T-cell (primary cell): Measurements from ENCODE around the gene EXTL2. TPM values are rescaled to one million over a fixed set of nuclear protein-coding genes. Genes with fewer than 3 reads are reported as not detected.
"Not testable (repeated sequence)": the region's sequence is repeated elsewhere in the genome, so short reads cannot be mapped to it uniquely, and the experiment has no call there.

Experiments used
- ATAC-seq, 4 experiments: fragments of 200-7000 bp in 3 of 4; fragments of 150-1000 bp in 1 of 4; cut with Tn5 transposase; replicated peaks in 1 of 4; 1 replicate in 3 of 4; 2 replicates in 1 of 4; pipeline ENCODE4 v1.10.0; 2021; ENCODE audit warnings: moderate library complexity in 3 of 4, mild to moderate bottlenecking in 2 of 4, moderate number of reproducible peaks in 1 of 4
- CTCF ChIA-PET, 2 donors: fragments of 300-600 bp; sonication (Branson Sonifier 250); formaldehyde crosslinking; loops; one replicate each; lab custom pipeline; 2022; ENCODE audit warnings: antibody characterized with exemption in 2 of 2; lab: Charles Lee
- POLR2A ChIA-PET, 2 donors: fragments of 300-600 bp; sonication (Branson Sonifier 250); formaldehyde crosslinking; loops; one replicate each; lab custom pipeline; 2022; ENCODE audit warnings: antibody characterized with exemption in 2 of 2; lab: Charles Lee
- DNase-seq, 35 experiments: peaks; one replicate each; pipeline versions ENCODE4 v3.0.0 to v3.0.0-alpha.2; 2013 to 2023
- H3K27ac ChIP-seq: one replicate; pipeline ENCODE4 v1.5.1; 2013; ENCODE audit warnings: low read length
- H3K27me3 ChIP-seq, 2 experiments: replicated peaks in 1 of 2; 1 replicate in 1 of 2; 2 replicates in 1 of 2; pipeline versions ENCODE4 v1.6.1 to v1.7.0; 2013; ENCODE audit warnings: low read length in 1 of 2, mixed read lengths in 1 of 2; ENCODE audit not compliant: control insufficient read depth in 2 of 2, insufficient read depth in 2 of 2; ENCODE audit errors: extremely low read depth in 1 of 2
- H3K36me3 ChIP-seq, 2 donors: 1 replicate in 1 of 2; 2 replicates in 1 of 2; pipeline versions ENCODE4 v1.6.1 to v1.7.0; 2013; ENCODE audit warnings: low read length in 1 of 2; ENCODE audit not compliant: control insufficient read depth in 2 of 2, insufficient read depth in 1 of 2; ENCODE audit errors: extremely low read depth in 1 of 2
- H3K4me1 ChIP-seq, 2 experiments: 1 replicate in 1 of 2; 2 replicates in 1 of 2; pipeline versions ENCODE4 v1.6.1 to v1.7.0; 2013; ENCODE audit warnings: low read length in 2 of 2, mixed read lengths in 1 of 2; ENCODE audit not compliant: insufficient read depth in 2 of 2, control insufficient read depth in 1 of 2; ENCODE audit errors: extremely low read depth in 1 of 2
- H3K4me3 ChIP-seq, 2 donors: 1 replicate in 1 of 2; 2 replicates in 1 of 2; pipeline versions ENCODE4 v1.5.1 to v1.7.0; 2013; ENCODE audit warnings: mild to moderate bottlenecking in 2 of 2, low read length in 1 of 2, moderate library complexity in 1 of 2; ENCODE audit not compliant: control insufficient read depth in 1 of 2; ENCODE audit errors: extremely low read depth in 1 of 2
- H3K9me3 ChIP-seq: 2 replicates; pipeline ENCODE4 v1.7.0; 2013
- H3K27ac Mint-ChIP-seq, 2 donors: one replicate each; pipeline ENCODE4 v1.8.0; 2020 to 2021; ENCODE audit warnings: mild to moderate bottlenecking in 2 of 2, mixed read lengths in 2 of 2
- H3K27me3 Mint-ChIP-seq, 2 donors: one replicate each; pipeline ENCODE4 v1.8.0; 2021 to 2022; ENCODE audit warnings: mixed read lengths in 2 of 2
- H3K36me3 Mint-ChIP-seq: one replicate; pipeline ENCODE4 v1.8.0; 2021; ENCODE audit warnings: mixed read lengths
- H3K4me1 Mint-ChIP-seq, 3 donors: one replicate each; pipeline ENCODE4 v1.8.0; 2020 to 2022; ENCODE audit warnings: mixed read lengths in 3 of 3, mild to moderate bottlenecking in 1 of 3
- H3K4me3 Mint-ChIP-seq, 3 donors: one replicate each; pipeline ENCODE4 v1.8.0; 2020 to 2022; ENCODE audit warnings: mild to moderate bottlenecking in 3 of 3, mixed read lengths in 3 of 3, moderate library complexity in 3 of 3
- H3K9me3 Mint-ChIP-seq, 3 donors: one replicate each; pipeline ENCODE4 v1.8.0; 2020 to 2022; ENCODE audit warnings: mixed read lengths in 3 of 3
- WGBS: methylation state at CpG from one replicate; pipeline ENCODE4 v1.1.5; 2013; ENCODE audit warnings: missing lambda C conversion rate; ENCODE audit not compliant: insufficient coverage; 5-methylcytosine and 5-hydroxymethylcytosine counted together
- total RNA-seq, 35 experiments: library from RNA in 6 of 35; stranded (reverse) in 6 of 35; fragments of 120-200 nt in 1 of 35; gene quantifications; one replicate each; pipeline versions ENCODE4 v1.2.1 to v1.2.4 and lab custom pipeline; 2013 to 2026

Gene EXTL2
- total RNA-seq, 5 donors from 2014 or later (not counting 1 experiment from before 2014, with no cell fraction given), result 2.4 to 4.1 (median 2.7) TPM

GRCh38 chr1:100835866-100836842 is 58.5 kb downstream of the EXTL2 start:
- H3K9me3 ChIP-seq, result no peaks in the 10 kb centered on the region
- ChIA-PET POLR2A (no interaction called here), CTCF (interaction anchor here (0.6 to 1.2 kb wide), 2 partner anchors 32 to 676 kb away, joined by 3 to 5 read pairs; no protein-coding TSS in a partner anchor)
- Mint-ChIP-seq H3K36me3 (no peaks in the 10 kb centered on the region), H3K4me1 (peaks cover 0 to 6% (median 0%) of the 10 kb centered on the region in 3 donors), H3K27me3 (peaks cover 0 to 1% of the 10 kb centered on the region in 2 donors), H3K9me3 (peaks cover 0 to 8% (median 0%) of the 10 kb centered on the region in 3 donors), H3K4me3 (no peak overlapping the region), H3K27ac (no peak overlapping the region)
- no peaks in the 10 kb centered on the region for H3K36me3 ChIP-seq
- no peak overlapping the region for H3K27ac ChIP-seq
- ATAC-seq (no peak), DNase-seq (no peak)
- H3K4me3 ChIP-seq, result no peak overlapping the region
- no peaks in the 10 kb centered on the region for H3K27me3 ChIP-seq
- H3K4me1 ChIP-seq, result no peaks in the 10 kb centered on the region
- WGBS, result no CpG with 5 or more reads among the region's 9 CpGs

- DNase-seq, result peak in 1 of 35 experiments; percentile 42
- Histone ChIP-seq H3K36me3 (no peaks in the 10 kb centered on the region), H3K4me3 (no peak overlapping the region), H3K27ac (no peak overlapping the region), H3K4me1 (no peaks in the 10 kb centered on the region), H3K9me3 (no peaks in the 10 kb centered on the region), H3K27me3 (no peaks in the 10 kb centered on the region)
- no peaks in the 10 kb centered on the region for H3K36me3 Mint-ChIP-seq
- no peaks in the 10 kb centered on the region for H3K9me3 Mint-ChIP-seq
- ChIA-PET CTCF (interaction anchor here in 1 of 2 donors (1.2 kb wide), 1 partner anchor 33 kb away, joined by 5 read pairs; no protein-coding TSS in a partner anchor), POLR2A (no interaction called here)
- H3K27me3 Mint-ChIP-seq, result no peaks in the 10 kb centered on the region
- H3K4me3 Mint-ChIP-seq, result no peak overlapping the region
- no peak for ATAC-seq
- peaks cover 0 to 6% (median 0%) of the 10 kb centered on the region in 3 donors for H3K4me1 Mint-ChIP-seq
- no CpG with 5 or more reads among the region's 6 CpGs for WGBS
- H3K27ac Mint-ChIP-seq, result no peak overlapping the region
Observed at GRCh38 chr1:100834777-100835660, 59.6 kb downstream of the EXTL2 start.

DNA sequence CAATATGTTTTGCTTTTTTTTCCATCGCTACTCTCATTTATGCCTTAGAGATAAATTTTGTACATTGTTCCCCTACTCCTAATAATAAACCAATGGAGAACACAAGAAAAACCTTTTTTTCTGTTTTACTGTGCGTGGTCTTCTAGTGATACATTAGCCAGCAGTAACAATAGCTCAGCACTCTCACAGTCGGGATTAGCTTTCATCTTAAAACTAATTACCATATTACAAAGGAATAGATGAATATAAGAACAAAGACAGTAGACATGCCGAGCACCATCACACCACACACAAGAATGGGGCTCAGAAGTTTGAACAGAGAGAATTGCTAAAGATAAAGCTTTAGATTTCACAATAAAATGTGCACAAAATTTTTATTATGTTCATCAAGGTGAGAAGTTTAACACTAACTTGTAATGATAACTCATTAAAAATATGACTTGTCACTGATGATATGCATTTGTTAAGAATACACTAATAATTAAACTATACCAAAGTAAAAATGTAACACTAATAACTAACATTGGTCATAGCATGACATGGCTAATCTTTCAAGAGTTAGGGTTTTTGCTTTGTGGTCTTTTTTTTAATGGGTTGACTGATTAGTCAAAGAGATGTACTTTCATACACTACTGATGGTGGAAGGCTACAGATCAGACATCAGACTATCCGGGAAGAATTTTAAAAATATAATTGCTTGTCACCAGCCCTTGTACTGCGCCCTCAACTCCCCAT is 61.8 kb downstream of the EXTL2 start:
- peaks cover 3 to 7% (median 6%) of the 10 kb centered on the region in 3 donors for H3K9me3 Mint-ChIP-seq
- POLR2A ChIA-PET, result no interaction called here
- no peak overlapping the region for H3K27ac Mint-ChIP-seq

GRCh38 chr1:100825666-100826065 is 69.0 kb downstream of the EXTL2 start:
- H3K4me3 Mint-ChIP-seq, CTCF ChIA-PET, H3K27ac Mint-ChIP-seq, DNase-seq, H3K9me3 ChIP-seq, H3K36me3 Mint-ChIP-seq, H3K4me1 ChIP-seq, H3K36me3 ChIP-seq, ATAC-seq, H3K4me1 Mint-ChIP-seq, POLR2A ChIA-PET, H3K27ac ChIP-seq, H3K4me3 ChIP-seq, H3K27me3 ChIP-seq: not testable (repeated sequence)
- peaks cover 10 to 28% (median 10%) of the 10 kb centered on the region in 3 donors for H3K9me3 Mint-ChIP-seq
- no CpG with 5 or more reads among the region's 2 CpGs for WGBS
- peaks cover 8 to 10% of the 10 kb centered on the region in 2 donors for H3K27me3 Mint-ChIP-seq

More for the DNA sequence above, 61.8 kb downstream of the EXTL2 start:
- 91% methylated on average over 1 of the region's 6 CpGs for WGBS
- Histone ChIP-seq H3K9me3 (no peaks in the 10 kb centered on the region), H3K27me3 (no peaks in the 10 kb centered on the region), H3K4me1 (no peaks in the 10 kb centered on the region), H3K27ac (no peak overlapping the region), H3K4me3 (no peak overlapping the region), H3K36me3 (no peaks in the 10 kb centered on the region)
- Mint-ChIP-seq H3K4me3 (no peak overlapping the region), H3K27me3 (peaks cover 8% of the 10 kb centered on the region in 2 donors), H3K36me3 (no peaks in the 10 kb centered on the region), H3K4me1 (peaks cover 0 to 6% (median 0%) of the 10 kb centered on the region in 3 donors)
- ATAC-seq (no peak), DNase-seq (no peak)
- CTCF ChIA-PET, result interaction anchor here in 1 of 2 donors (0.5 kb wide), 1 partner anchor 1950 kb away, joined by 4 read pairs; no protein-coding TSS in a partner anchor

Other genes with a start within 250 kb of the EXTL2 start
- gene VCAM1, start 175.1 kb downstream of the EXTL2 start, total RNA-seq, result under 1 TPM in 4 of 5 donors, not detected in 1; 0.12 to 0.36 (median 0.24) TPM
- 10 to 100 TPM; 28.8 to 44.1 (median 36.9) TPM for gene SLC30A7, start 1.2 kb upstream of the EXTL2 start, total RNA-seq
- 10 to 100 TPM; 42.7 to 65.6 (median 45.0) TPM for gene DPH5, start 130.9 kb upstream of the EXTL2 start, total RNA-seq